ENCODE data around the gene NUDT14. TPM values are rescaled to one million over a fixed set of nuclear protein-coding genes. Genes with fewer than 3 reads are reported as not detected.

NUDT14 gene
- total RNA-seq, 4 donors from 2014 or later, result 0.66 to 2.7 (median 1.8) TPM

- H3K27me3 ChIP-seq, result peaks cover 0 to 17% of the 10 kb centered on the region in 2 donors
- no peaks in the 10 kb centered on the region for H3K36me3 ChIP-seq
- peak in 1 of 2 donors; percentile 20 for DNase-seq (ENCODE audit: low spot score in 2 of 2)
- WGBS, 2 donors, result 75 to 79% methylated on average over 10 of the region's 10 CpGs
- peaks cover 0 to 4% (median 0%) of the 10 kb centered on the region in 4 donors for H3K4me1 ChIP-seq
- no peak for TF ChIP-seq EP300 (IDR thresholded peaks at IDR 0.05)
- no peak for TF ChIP-seq CTCF (IDR thresholded peaks at IDR 0.05)
- no peak for TF ChIP-seq POLR2A (IDR thresholded peaks at IDR 0.05)
- no peaks in the 10 kb centered on the region for H3K9me3 ChIP-seq
- H3K27ac ChIP-seq, result no peak overlapping the region
- H3K4me3 ChIP-seq, result no peak overlapping the region
These were observed 19.0 kb downstream of the NUDT14 start for GRCh38 chr14:105161964-105162668.

GRCh38 chr14:105161309-105161708, 19.8 kb downstream of the NUDT14 start:
- Histone ChIP-seq H3K27ac (no peak overlapping the region), H3K36me3 (no peaks in the 10 kb centered on the region), H3K4me1 (no peaks in the 10 kb centered on the region), H3K9me3 (no peaks in the 10 kb centered on the region), H3K4me3 (no peak overlapping the region), H3K27me3 (peaks cover 0 to 9% of the 10 kb centered on the region in 2 donors)
- no peak for TF ChIP-seq EP300 (IDR thresholded peaks at IDR 0.05)
- no peak for TF ChIP-seq CTCF (IDR thresholded peaks at IDR 0.05)
- TF ChIP-seq POLR2A (IDR thresholded peaks at IDR 0.05), result no peak
- DNase-seq (ENCODE audit: low spot score in 2 of 2), result no peak
- 71 to 74% methylated on average over 9 to 15 of the region's 15 CpGs for WGBS, 2 donors

- TF ChIP-seq POLR2A (IDR thresholded peaks at IDR 0.05) (no peak), CTCF (IDR thresholded peaks at IDR 0.05) (no peak), EP300 (IDR thresholded peaks at IDR 0.05) (no peak)
- no peak for DNase-seq (ENCODE audit: low spot score in 2 of 2)
These were observed 20.3 kb downstream of the NUDT14 start for GRCh38 chr14:105160776-105161175.

GRCh38 chr14:105159344-105159743, 21.8 kb downstream of the NUDT14 start:
- no peak for DNase-seq (ENCODE audit: low spot score in 2 of 2)
- Histone ChIP-seq H3K9me3 (no peaks in the 10 kb centered on the region), H3K27ac (no peak overlapping the region), H3K4me1 (peaks cover 0 to 4% (median 0%) of the 10 kb centered on the region in 4 donors), H3K36me3 (no peaks in the 10 kb centered on the region), H3K27me3 (no peaks in the 10 kb centered on the region), H3K4me3 (no peak overlapping the region)
- 77 to 81% methylated on average over 13 to 14 of the region's 14 CpGs for WGBS, 2 donors
- TF ChIP-seq POLR2A (IDR thresholded peaks at IDR 0.05) (no peak), EP300 (IDR thresholded peaks at IDR 0.05) (no peak), CTCF (IDR thresholded peaks at IDR 0.05) (no peak)

More at GRCh38 chr14:105160776-105161175, 20.3 kb downstream of the NUDT14 start:
- 74 to 83% methylated on average over 12 of the region's 12 CpGs for WGBS, 2 donors
- Histone ChIP-seq H3K36me3 (no peaks in the 10 kb centered on the region), H3K27ac (no peak overlapping the region), H3K4me1 (no peaks in the 10 kb centered on the region), H3K9me3 (no peaks in the 10 kb centered on the region), H3K27me3 (peaks cover 0 to 4% of the 10 kb centered on the region in 2 donors), H3K4me3 (no peak overlapping the region)

GRCh38 chr14:105158794-105159193, 22.3 kb downstream of the NUDT14 start:
- H3K27ac ChIP-seq, result no peak overlapping the region
- no peak for DNase-seq (ENCODE audit: low spot score in 2 of 2)
- peaks cover 0 to 9% (median 0%) of the 10 kb centered on the region in 4 donors for H3K4me1 ChIP-seq
- H3K36me3 ChIP-seq, result no peaks in the 10 kb centered on the region
- no peak for TF ChIP-seq CTCF (IDR thresholded peaks at IDR 0.05)
- TF ChIP-seq POLR2A (IDR thresholded peaks at IDR 0.05), result no peak
- TF ChIP-seq EP300 (IDR thresholded peaks at IDR 0.05), result no peak
- WGBS, 2 donors, result 76 to 78% methylated on average over 8 to 12 of the region's 12 CpGs
- H3K4me3 ChIP-seq, result no peak overlapping the region
- no peaks in the 10 kb centered on the region for H3K27me3 ChIP-seq
- H3K9me3 ChIP-seq, result no peaks in the 10 kb centered on the region

All from tibial nerve (tissue), 4 donors.